ENCODE measurements around the gene EMC8. TPM values are rescaled to one million over a fixed set of nuclear protein-coding genes. Genes with fewer than 3 reads are reported as not detected.

EMC8 gene
- polyA plus RNA-seq, 1 donor (not counting 4 experiments of a cell fraction or from before 2014, with no cell fraction given): 38.5 TPM

DNA sequence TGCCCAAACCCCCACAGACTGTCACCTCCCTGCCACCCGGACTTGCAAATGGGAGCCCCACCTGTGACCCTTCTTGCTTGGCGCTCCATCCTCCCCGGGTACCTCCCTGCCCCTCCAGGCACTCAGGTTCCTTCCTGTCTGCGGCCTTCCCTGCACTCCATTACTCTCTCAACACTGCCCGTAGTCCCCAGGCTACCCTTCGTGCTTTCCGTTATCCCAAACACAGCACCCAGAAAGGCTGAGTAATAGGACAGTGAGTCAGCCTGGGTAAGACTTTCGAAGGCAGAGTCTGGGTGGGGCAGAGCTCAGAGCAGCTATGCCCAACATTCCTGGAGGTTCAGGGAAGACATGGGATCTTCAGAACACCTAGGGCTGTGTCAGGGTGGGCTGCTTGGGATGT is 31.8 kb downstream of the EMC8 start:
- no peak for DNase-seq (ENCODE audit: low read depth, low spot score)
- no peak overlapping the region for H2AFZ ChIP-seq (ENCODE audit: control insufficient read depth, low read length)
- H3K4me1 ChIP-seq (ENCODE audit: control insufficient read depth, extremely low read depth, insufficient read depth, low read length): peaks cover 17% of the 10 kb centered on the region
- dilution Hi-C loops (cut with MboI; ENCODE audit: extremely low pct_ligation_motif_present, low sequenced_read_pairs): no loop called here
- no peaks in the 10 kb centered on the region for H3K9me3 ChIP-seq (ENCODE audit: control insufficient read depth, low read depth, low read length)
- H4K20me1 ChIP-seq (ENCODE audit: control insufficient read depth, extremely low read depth, insufficient read depth, low read length): no peaks in the 10 kb centered on the region
- H3K9me1 ChIP-seq (ENCODE audit: control insufficient read depth, extremely low read depth, insufficient read depth, low read length): no peaks in the 10 kb centered on the region
- TF ChIP-seq, protein P1, sequence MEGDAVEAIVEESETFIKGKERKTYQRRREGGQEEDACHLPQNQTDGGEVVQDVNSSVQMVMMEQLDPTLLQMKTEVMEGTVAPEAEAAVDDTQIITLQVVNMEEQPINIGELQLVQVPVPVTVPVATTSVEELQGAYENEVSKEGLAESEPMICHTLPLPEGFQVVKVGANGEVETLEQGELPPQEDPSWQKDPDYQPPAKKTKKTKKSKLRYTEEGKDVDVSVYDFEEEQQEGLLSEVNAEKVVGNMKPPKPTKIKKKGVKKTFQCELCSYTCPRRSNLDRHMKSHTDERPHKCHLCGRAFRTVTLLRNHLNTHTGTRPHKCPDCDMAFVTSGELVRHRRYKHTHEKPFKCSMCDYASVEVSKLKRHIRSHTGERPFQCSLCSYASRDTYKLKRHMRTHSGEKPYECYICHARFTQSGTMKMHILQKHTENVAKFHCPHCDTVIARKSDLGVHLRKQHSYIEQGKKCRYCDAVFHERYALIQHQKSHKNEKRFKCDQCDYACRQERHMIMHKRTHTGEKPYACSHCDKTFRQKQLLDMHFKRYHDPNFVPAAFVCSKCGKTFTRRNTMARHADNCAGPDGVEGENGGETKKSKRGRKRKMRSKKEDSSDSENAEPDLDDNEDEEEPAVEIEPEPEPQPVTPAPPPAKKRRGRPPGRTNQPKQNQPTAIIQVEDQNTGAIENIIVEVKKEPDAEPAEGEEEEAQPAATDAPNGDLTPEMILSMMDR (optimal IDR thresholded peaks at IDR 0.05 in 1 of 3, IDR thresholded peaks at IDR 0.05 in 1 of 3, conservative IDR thresholded peaks at IDR 0.05 in 1 of 3; ENCODE audit: extremely low read depth in 1 of 3, insufficient read depth in 2 of 3, low read length in 3 of 3): no peak
- no peak for TF ChIP-seq EZH2 (IDR thresholded peaks at IDR 0.05; ENCODE audit: low read length)
- no peaks in the 10 kb centered on the region for H3K36me3 ChIP-seq (ENCODE audit: control insufficient read depth in 2 of 2, extremely low read depth in 1 of 2, insufficient read depth in 2 of 2, low read length in 2 of 2)
- H3K4me3 ChIP-seq (ENCODE audit: control insufficient read depth in 2 of 3, extremely low read depth in 1 of 3, insufficient read depth in 2 of 3, low read depth in 1 of 3, low read length in 3 of 3): peak overlapping the region in 1 of 3 experiments; percentile 26
- no peaks in the 10 kb centered on the region for H3K27me3 ChIP-seq (ENCODE audit: control insufficient read depth, extremely low read depth, insufficient read depth, low read length)
- no peak overlapping the region for H3K9ac ChIP-seq (ENCODE audit: control insufficient read depth, extremely low read depth, insufficient read depth, low read length)
- peak overlapping the region; percentile 77 for H3K4me2 ChIP-seq (ENCODE audit: control insufficient read depth, extremely low read depth, insufficient read depth, low read depth, low read length)
- peak overlapping the region; percentile 69 for H3K27ac ChIP-seq (ENCODE audit: control insufficient read depth, insufficient read depth, low read length)
- H3K79me2 ChIP-seq (ENCODE audit: control insufficient read depth, insufficient read depth, low read length): no peaks in the 10 kb centered on the region
- FAIRE-seq: peak; percentile 96

GRCh38 chr16:85765767-85766166 is 33.6 kb downstream of the EMC8 start:
- no peak for FAIRE-seq

More at GRCh38 chr16:85765767-85766166, 33.6 kb downstream of the EMC8 start:
- no peaks in the 10 kb centered on the region for H3K36me3 ChIP-seq (ENCODE audit: control insufficient read depth in 2 of 2, extremely low read depth in 1 of 2, insufficient read depth in 2 of 2, low read length in 2 of 2)
- no peaks in the 10 kb centered on the region for H3K27me3 ChIP-seq (ENCODE audit: control insufficient read depth, extremely low read depth, insufficient read depth, low read length)
- no peak for DNase-seq (ENCODE audit: low read depth, low spot score)
- H2AFZ ChIP-seq (ENCODE audit: control insufficient read depth, low read length): no peak overlapping the region
- no peak overlapping the region for H3K27ac ChIP-seq (ENCODE audit: control insufficient read depth, insufficient read depth, low read length)
- no peak for TF ChIP-seq EZH2 (IDR thresholded peaks at IDR 0.05; ENCODE audit: low read length)
- TF ChIP-seq, protein P1 (optimal IDR thresholded peaks at IDR 0.05 in 1 of 3, IDR thresholded peaks at IDR 0.05 in 1 of 3, conservative IDR thresholded peaks at IDR 0.05 in 1 of 3; ENCODE audit: extremely low read depth in 1 of 3, insufficient read depth in 2 of 3, low read length in 3 of 3): no peak
- H3K4me1 ChIP-seq (ENCODE audit: control insufficient read depth, extremely low read depth, insufficient read depth, low read length): peaks cover 17% of the 10 kb centered on the region
- H3K4me2 ChIP-seq (ENCODE audit: control insufficient read depth, extremely low read depth, insufficient read depth, low read depth, low read length): no peak overlapping the region
- H3K9me1 ChIP-seq (ENCODE audit: control insufficient read depth, extremely low read depth, insufficient read depth, low read length): no peaks in the 10 kb centered on the region
- no peaks in the 10 kb centered on the region for H4K20me1 ChIP-seq (ENCODE audit: control insufficient read depth, extremely low read depth, insufficient read depth, low read length)
- H3K9ac ChIP-seq (ENCODE audit: control insufficient read depth, extremely low read depth, insufficient read depth, low read length): no peak overlapping the region
- no peak overlapping the region for H3K4me3 ChIP-seq (ENCODE audit: control insufficient read depth in 2 of 3, extremely low read depth in 1 of 3, insufficient read depth in 2 of 3, low read depth in 1 of 3, low read length in 3 of 3)
- no peaks in the 10 kb centered on the region for H3K79me2 ChIP-seq (ENCODE audit: control insufficient read depth, insufficient read depth, low read length)
- dilution Hi-C loops (cut with MboI; ENCODE audit: extremely low pct_ligation_motif_present, low sequenced_read_pairs): no loop called here
- H3K9me3 ChIP-seq (ENCODE audit: control insufficient read depth, low read depth, low read length): no peaks in the 10 kb centered on the region
